HK-2 (cell line): ENCODE data around the gene KRTAP25-1.

Experiments
- DNase-seq: peaks from one replicate; pipeline ENCODE4 v3.0.0-alpha.2; 2018; ENCODE audit not compliant: unreplicated experiment

Gene KRTAP25-1, protein sequence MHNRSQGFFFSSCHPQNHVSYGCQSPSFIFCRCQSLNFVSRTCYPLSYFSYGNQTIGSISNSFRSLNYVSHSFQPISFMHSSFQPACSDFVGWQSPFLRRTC

GRCh38 chr21:30289215-30289614 lies at the start of gene KRTAP25-1:
Gene KRTAP25-1, minus strand, starts transcription at chr21:30289514. Its CDS starts 24 bp downstream, at chr21:30289490.
- DNase-seq: no peak

DNA sequence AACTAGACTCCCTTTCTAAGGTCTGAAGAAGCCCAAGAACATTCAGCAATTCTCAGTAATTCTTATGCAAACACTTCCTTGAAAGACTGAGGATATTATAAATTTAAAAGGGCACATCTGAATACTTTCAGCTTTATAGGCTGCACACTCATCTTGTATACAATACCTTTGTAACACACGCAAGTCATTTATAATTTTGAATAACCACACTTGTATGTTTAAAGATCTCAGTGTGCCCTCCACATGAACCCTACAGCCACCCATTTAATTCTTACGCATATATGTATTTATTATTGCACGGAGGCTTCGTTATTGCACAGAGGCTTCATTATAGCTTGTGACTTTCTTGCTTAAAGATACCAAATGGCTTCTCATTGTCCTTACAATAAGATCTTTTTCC lies 49.4 kb upstream of the KRTAP25-1 start:
- DNase-seq: no peak

DNA sequence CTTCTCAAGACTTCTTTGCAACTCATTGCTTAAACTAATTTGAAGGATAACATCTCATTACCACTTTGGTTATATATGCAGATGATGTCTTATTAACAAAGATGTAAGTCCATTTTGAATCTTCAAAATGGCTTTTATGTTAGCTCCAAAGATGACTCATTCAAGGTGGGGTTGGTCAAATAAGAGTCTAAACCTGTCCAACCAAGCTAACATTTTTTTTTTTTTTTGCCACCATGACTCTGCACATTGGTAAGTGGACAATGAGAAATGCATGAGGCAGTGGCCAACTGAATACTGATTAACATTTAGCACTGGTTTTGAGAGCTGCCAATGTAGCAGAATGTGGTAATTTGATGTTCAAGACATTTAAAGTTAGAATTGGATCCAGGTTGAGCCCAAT lies 48.5 kb upstream of the KRTAP25-1 start:
- no peak for DNase-seq

DNA sequence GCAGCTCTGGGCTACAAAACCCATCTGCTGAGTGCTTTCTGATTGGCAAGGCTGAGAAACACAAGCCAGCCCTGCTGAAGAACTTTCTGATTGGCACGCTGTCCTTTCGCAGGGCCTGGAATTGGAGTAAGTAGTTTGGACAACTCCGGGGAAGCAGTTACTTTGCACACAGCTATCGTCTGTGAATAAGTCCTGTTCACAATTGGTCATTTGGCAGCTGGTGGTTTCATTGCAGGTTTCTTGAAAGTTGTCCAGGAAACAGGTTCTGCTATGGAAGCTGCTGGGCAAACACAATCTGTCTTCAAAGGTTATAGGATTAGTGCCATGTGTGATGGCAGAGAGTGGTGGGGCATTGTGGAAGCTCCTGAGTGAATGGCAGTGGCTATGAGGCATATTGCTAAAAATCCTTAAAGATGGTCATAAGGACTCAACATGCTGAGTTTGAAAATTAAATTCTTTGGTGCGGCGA lies 48.0 kb upstream of the KRTAP25-1 start, which contains the start of gene KRTAP27-1:
KRTAP27-1 (minus strand) TSS at position 419 of the 469 bp plus-strand sequence; CDS start at position 393, 26 bp downstream.
- no peak for DNase-seq

- DNase-seq: no peak
These were observed 47.3 kb upstream of the KRTAP25-1 start for GRCh38 chr21:30336596-30336995.

- no peak for DNase-seq
These were observed 44.4 kb upstream of the KRTAP25-1 start for GRCh38 chr21:30333736-30334135.

DNA sequence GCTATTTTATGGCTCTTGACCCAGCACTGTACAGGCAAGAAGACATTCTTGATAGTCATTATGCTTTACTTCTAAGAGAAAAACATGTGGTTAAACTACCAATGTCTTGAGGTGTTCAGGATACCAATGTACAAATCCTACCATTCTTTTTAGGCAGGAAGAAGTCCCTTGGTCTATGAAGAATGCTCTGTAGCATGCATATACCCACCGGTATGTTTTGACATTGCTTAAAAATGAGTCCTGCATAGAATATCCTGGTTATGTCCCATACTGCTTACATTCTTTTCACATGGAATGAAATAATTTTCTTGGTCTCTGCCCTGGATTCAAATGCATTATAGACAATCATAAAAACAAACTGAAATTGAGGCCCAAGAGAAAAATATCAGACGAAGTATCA lies 43.4 kb upstream of the KRTAP25-1 start:
- no peak for DNase-seq

DNA sequence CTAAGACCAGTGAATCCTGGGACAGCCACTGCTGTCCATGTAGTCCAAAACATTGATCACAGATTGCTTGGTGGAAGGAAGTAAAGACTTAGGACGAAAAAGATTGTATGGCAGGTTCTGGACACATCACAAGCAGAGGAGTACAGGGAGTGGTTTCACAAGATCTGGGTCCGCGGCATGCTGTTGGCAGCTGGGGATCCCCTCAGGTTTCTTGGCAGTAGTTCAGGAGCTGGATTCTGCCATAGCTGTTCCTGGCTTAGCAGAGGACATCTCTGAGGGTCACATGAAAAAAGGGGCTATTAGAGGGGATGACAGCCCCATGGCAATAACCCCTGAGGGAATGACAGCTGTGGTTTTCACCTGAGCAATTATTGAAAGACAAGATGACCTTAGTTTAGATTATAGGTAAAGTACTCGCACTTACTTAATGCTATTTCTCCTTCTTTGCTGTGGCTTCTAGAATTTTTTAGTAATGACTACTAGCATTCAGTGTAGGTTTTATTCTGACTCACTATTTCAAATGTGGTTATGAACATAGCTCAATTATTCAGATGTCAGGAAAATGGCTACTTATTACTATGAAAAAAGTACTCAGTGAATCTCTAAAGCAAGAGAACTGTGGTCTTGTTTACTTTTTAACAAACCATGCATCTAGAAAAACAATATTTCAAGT lies 40.0 kb upstream of the KRTAP25-1 start:
- no peak for DNase-seq

- DNase-seq: no peak
These were observed 37.1 kb upstream of the KRTAP25-1 start for GRCh38 chr21:30326390-30326789.

- DNase-seq: no peak
These were observed 30.9 kb upstream of the KRTAP25-1 start, which contains the start of gene KRTAP26-1 for GRCh38 chr21:30320215-30320614. Gene KRTAP26-1, minus strand, starts transcription at chr21:30320315. Its CDS starts 280 bp downstream, at chr21:30320035.

- no peak for DNase-seq
These were observed 26.4 kb upstream of the KRTAP25-1 start for GRCh38 chr21:30315701-30316100.

DNA sequence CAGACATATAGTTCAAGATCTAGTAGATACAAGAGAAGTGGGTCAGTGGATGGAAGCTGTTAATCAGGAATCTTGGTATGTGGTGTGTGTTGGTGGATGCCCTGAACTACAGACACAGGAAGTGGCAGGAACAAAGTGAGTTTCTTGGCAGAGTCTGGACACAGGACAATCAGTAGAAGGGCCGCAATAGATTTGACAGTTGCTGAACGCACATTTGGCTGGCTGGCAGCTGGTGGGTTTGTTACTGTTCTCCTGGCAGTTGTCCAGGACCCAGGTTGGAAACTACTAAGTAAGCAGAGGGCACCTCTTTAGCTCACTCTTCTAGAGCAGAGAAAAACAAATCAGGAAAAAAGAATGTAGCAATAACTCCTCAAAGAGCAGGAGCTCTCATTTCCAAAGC lies 17.6 kb upstream of the KRTAP25-1 start:
- DNase-seq: no peak

DNA sequence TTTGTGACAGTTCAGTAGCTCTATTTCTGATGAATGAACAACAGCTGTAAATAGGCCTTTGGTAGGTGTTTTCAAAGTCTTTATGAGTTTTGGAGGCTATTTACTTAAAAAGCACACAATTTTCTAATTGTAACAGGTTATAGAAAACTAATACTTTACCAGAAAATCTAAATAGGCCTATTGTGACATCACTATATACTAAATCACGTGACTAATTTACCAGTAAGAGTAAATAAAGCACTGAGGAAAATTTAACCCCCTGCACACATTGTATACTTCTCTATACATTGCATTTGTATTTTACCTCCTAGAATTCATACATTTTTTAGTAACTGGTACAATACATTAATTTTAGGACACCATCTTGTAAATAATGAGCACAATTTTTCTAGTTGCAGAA lies 15.8 kb upstream of the KRTAP25-1 start:
- DNase-seq: no peak

- DNase-seq: no peak
These were observed 6.5 kb downstream of the KRTAP25-1 start, which contains the start of gene KRTAP24-1 for GRCh38 chr21:30282850-30283249. Gene KRTAP24-1, minus strand, starts transcription at chr21:30282950. Its CDS starts 18 bp downstream, at chr21:30282932.

GRCh38 chr21:30271611-30272010 lies 17.7 kb downstream of the KRTAP25-1 start:
- no peak for DNase-seq

DNA sequence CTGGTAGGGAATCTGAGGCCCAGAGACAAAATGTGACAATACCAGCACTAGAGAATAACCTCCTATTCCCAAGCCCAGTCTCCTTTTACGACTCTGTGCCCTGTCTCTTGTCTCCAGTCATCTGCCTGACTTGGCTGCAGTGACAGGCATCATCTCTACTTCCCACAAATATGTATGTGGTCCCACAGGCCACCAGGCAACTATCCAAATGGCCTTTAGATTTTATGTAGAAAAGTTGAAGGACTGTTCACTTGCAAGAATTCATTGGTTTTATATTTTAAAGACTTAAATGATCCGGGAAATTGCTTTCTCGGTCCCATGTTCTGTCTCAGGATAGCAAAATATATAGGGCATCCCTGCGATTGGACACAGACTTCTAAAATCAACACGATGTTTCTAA lies 18.2 kb downstream of the KRTAP25-1 start:
- DNase-seq: no peak

DNA sequence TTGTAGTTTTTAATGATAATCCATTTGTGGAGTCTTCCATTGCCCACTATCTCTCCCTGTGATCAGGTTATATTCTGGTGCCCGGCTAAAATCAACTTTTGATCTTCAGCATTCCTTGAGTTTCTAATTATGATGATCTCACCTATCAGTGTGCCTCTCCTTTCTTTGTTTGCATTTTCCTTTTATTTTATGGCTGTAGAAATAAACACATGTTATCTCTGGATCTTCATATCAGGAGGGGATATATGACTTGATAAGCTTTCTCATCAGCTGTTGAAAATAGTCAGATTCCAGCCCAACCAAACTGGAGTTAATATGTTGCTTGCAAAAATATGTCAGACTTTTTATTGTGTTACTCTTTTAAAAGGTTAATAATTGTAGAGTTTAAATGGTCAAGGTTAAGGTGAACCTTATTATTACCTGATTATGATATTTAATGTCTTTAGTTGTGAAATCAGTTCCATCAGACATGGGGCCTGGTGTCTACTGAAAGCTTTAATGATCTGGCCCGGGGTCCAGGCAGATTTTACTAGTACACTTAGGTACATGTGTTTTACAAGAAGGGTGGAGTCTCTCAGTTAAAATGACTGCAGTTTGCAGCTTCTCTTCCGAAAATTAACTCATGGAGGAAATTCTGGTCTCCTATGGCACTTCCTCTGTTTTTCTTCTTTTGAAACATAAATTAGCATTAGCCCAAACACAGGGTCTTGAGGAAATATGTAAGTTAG lies 19.3 kb downstream of the KRTAP25-1 start:
- DNase-seq: no peak

DNA sequence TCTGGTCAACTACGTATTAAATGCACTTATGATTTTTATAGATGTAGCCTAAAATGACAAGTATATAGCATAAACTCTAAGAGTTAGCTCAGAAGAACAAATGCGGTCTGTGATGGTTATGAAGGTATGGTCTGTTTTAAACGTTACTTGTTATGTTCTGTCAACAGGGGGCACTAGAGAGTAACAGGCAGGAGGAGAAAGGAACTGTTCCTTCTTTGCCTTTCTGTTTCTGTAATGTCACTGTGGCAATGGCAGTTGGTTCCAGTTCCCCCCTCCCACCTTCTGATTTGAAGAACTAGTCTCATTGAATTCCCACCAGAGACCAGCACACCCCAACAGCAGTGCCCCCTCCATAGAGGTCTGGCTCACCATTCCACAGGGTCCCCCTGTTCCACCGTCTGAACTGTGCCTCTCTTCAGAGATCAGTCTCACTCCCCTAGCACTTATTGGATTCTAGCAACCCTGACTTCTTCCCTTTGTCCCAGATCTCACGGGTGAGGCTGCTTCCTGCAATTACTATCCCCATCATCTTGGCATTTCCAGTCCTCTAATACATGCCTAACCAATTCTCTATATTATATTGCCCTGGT lies 20.6 kb downstream of the KRTAP25-1 start:
- DNase-seq: no peak

DNA sequence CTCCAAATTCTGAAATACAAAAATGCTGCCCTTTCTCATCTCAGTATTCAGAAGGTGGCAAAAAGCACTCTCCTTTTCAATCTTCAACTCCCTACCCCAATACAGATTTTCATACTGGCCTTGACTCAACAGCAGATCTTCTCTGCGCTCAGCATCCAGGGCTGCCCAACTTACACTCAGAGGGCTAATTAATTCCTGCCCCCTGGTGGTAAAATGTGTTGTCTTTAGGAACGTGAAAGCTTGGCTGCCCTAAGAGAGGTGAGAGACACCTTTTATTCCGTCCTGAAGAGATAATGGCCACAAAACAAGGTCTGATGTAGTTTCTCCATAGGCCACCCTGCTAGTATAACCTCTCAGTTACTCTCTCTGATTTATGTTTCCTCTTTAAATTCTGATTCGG lies 31.5 kb downstream of the KRTAP25-1 start:
- DNase-seq: no peak

DNA sequence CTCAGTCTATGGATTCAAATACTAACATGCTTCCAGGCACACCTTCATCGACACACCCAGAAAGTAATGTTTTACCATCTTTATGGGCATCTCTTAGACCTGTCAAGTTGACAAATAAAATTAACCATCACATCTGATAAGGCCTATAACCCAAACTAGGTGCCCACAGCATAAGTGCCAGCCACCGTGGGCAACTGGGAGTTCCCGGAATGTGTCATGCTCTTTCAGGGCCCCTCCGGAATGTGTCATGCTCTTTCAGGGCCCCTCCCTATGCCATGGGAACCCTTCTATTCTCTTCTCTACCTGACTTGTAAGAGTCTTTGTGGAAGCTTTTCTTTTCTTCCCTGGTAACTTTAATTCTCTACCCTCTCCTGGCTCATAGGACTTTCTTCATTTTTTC lies 33.2 kb downstream of the KRTAP25-1 start:
- DNase-seq: no peak

DNA sequence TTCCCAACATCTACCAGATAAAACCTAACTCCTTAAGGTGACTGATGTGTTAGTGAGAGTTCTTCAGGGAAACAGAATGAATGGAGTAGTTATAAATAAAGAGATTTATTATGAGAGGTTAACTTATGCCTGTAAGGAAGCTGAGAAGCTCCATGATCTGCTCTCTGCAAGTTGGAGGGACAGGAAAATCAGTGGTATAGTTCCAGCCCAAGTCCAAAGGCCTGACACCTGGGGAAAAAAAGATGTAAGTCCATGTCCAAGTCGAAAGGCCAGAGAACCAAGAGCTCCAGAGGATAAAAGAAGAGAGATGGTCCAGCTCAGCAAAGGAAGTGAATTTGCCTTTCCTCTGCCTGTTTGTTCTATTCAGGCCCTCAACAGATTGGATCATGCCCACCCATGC lies 33.6 kb downstream of the KRTAP25-1 start:
- no peak for DNase-seq

GRCh38 chr21:30251781-30252180 lies 37.5 kb downstream of the KRTAP25-1 start:
- no peak for DNase-seq
